Effector memory CD8-positive, alpha-beta T cell (primary cell): ENCODE measurements around the gene PPP2R5C.

Source experiments
- ATAC-seq: fragments of 150-1000 bp; cut with Tn5 transposase; replicated peaks from 2 replicates; pipeline ENCODE4 v1.10.0; 2021; ENCODE audit warnings: mild to moderate bottlenecking, moderate library complexity
- DNase-seq, 3 experiments: peaks; one replicate each; pipeline ENCODE4 v3.0.0; 2021
- H3K27ac Mint-ChIP-seq, 2 donors: one replicate each; pipeline ENCODE4 v1.8.0; 2022; ENCODE audit warnings: mild to moderate bottlenecking in 2 of 2, mixed read lengths in 2 of 2, moderate library complexity in 2 of 2
- H3K27me3 Mint-ChIP-seq, 2 donors: one replicate each; pipeline ENCODE4 v1.8.0; 2022; ENCODE audit warnings: mixed read lengths in 2 of 2
- H3K36me3 Mint-ChIP-seq: one replicate; pipeline ENCODE4 v1.8.0; 2022; ENCODE audit warnings: mild to moderate bottlenecking, moderate library complexity, mixed read lengths; ENCODE audit not compliant: insufficient read depth
- H3K4me1 Mint-ChIP-seq, 2 donors: one replicate each; pipeline ENCODE4 v1.8.0; 2022; ENCODE audit warnings: low read depth in 2 of 2, mixed read lengths in 2 of 2
- H3K4me3 Mint-ChIP-seq, 2 donors: one replicate each; pipeline ENCODE4 v1.8.0; 2022; ENCODE audit warnings: mild to moderate bottlenecking in 2 of 2, mixed read lengths in 2 of 2, moderate library complexity in 2 of 2
- H3K9me3 Mint-ChIP-seq, 2 donors: one replicate each; pipeline ENCODE4 v1.8.0; 2022; ENCODE audit warnings: mixed read lengths in 2 of 2

Gene PPP2R5C

GRCh38 chr14:101881426-101881825 is 119.9 kb downstream of the PPP2R5C start:
- Mint-ChIP-seq H3K27me3 (no peaks in the 10 kb centered on the region), H3K27ac (peak overlapping the region; percentile 81 to 90), H3K36me3 (peaks cover 81% of the 10 kb centered on the region), H3K4me1 (peaks cover 43 to 51% of the 10 kb centered on the region in 2 donors), H3K4me3 (no peak overlapping the region), H3K9me3 (no peaks in the 10 kb centered on the region)
- ATAC-seq (no peak), DNase-seq (no peak)

DNA sequence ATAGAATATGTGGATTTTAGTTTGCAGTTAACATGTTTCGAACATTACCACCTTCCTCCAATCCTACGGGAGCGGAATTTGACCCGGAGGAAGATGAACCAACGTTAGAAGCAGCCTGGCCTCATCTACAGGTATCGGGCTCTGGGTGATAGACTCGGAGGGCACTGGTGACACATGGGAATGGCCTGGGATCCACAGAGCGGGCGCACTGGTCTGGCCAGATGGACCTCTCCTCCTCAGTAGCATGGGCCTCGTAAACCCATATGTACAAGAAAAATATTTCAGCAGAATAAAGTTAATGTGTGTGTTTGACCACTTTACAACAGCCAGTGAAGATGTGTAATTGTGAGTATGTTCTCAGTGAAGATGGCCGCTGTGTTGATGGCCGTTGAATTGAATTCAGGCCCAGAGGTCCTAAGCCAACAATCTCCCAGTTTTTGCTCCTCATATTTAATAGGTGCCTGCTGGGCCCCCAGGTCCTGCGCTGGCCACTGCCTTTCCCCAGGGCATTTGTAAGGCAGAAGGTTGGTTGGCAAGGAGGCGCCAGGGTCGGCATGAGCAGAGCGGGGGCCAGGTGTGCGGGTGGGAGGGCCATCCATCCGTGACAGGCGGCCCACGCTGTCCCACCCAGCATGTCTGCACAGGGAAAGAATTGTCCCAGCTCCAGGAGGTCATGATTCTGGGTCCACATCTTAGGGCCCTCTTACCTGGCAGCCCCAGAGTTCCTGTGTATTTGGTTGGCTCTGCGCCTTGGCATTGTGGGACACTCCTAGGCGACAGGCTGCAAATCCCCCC is 120.8 kb downstream of the PPP2R5C start:
- Mint-ChIP-seq H3K9me3 (no peaks in the 10 kb centered on the region), H3K36me3 (peaks cover 82% of the 10 kb centered on the region), H3K27me3 (no peaks in the 10 kb centered on the region), H3K4me3 (no peak overlapping the region), H3K27ac (peak overlapping the region; percentile 51 to 90), H3K4me1 (peaks cover 43 to 48% of the 10 kb centered on the region in 2 donors)
- ATAC-seq: no peak
- no peak for DNase-seq

DNA sequence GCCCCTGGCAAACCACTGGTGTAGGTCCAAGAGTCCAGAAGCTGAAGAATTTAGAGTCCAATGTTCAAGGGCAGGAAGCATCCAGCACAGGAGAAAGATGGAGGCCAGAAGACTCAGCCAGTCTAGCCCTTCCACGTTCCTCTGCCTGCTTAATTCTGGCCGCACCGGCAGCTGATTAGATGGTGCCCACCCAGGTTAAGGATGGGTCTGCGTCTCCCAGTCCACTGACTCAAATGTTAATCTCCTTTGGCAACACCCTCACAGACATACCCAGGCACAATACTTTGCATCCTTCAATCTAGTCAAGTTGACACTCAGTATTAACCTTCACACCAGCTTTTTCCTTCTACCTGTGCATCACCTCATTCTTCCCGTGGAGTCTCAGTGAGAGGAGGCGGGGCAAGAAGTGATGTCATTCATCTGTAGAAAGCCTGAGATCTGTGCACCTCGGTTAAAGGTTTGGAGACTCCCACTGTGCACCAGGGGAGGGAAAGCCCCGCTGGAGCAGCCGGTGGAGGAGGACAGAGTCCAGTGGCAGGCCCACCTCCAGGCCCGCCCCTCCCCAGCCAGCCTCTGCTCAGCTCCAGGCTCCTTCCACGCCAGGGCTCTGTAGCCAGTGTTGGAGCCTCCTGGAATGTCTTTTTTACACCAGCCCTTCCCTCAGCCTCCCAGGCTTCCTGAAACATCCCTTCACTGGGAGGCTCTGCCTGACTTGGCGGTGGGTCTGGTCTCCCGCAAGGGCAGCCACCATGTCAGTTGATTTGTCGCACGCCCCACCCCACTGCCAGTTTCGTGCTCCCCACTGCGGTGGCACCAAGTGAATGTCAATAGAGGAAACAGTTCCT is 122.8 kb downstream of the PPP2R5C start:
- Mint-ChIP-seq H3K36me3 (peaks cover 89% of the 10 kb centered on the region), H3K4me1 (peaks cover 24 to 32% of the 10 kb centered on the region in 2 donors), H3K9me3 (no peaks in the 10 kb centered on the region)

GRCh38 chr14:101884934-101885576 is 123.5 kb downstream of the PPP2R5C start:
- DNase-seq (no peak), ATAC-seq (no peak)
- no peaks in the 10 kb centered on the region for H3K27me3 Mint-ChIP-seq
- no peaks in the 10 kb centered on the region for H3K9me3 Mint-ChIP-seq
- no peak overlapping the region for H3K4me3 Mint-ChIP-seq
- peak overlapping the region in 1 of 2 donors; percentile 51 for H3K27ac Mint-ChIP-seq
- H3K4me1 Mint-ChIP-seq: peaks cover 16 to 24% of the 10 kb centered on the region in 2 donors
- peaks cover 89% of the 10 kb centered on the region for H3K36me3 Mint-ChIP-seq

More for the DNA sequence above, 122.8 kb downstream of the PPP2R5C start:
- ATAC-seq (no peak), DNase-seq (no peak)
- Mint-ChIP-seq H3K27ac (peak overlapping the region; percentile 26 to 73), H3K4me3 (no peak overlapping the region), H3K27me3 (no peaks in the 10 kb centered on the region)

DNA sequence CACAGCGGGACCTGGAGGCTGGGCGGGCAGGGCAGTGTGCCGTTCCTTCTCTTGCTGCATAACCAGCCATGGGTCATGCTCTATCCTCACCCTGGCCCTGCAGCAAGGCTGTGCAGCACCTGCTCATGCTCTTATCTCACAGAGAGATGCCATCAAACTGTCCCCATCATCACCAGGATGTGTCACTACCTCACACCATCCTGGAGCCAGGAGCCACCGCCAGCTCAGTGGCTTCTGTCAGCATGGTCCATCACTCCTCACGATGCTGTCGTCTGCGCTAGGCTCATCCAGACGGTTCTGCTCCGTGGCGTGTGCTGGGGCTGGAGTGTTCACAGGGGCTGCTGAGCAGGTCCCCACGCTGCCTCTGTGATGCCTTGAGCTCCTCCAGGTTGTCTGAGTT is 125.7 kb downstream of the PPP2R5C start:
- no peaks in the 10 kb centered on the region for H3K27me3 Mint-ChIP-seq
- DNase-seq (no peak), ATAC-seq (no peak)
- no peaks in the 10 kb centered on the region for H3K9me3 Mint-ChIP-seq
- peaks cover 2 to 8% of the 10 kb centered on the region in 2 donors for H3K4me1 Mint-ChIP-seq
- no peak overlapping the region for H3K27ac Mint-ChIP-seq
- H3K4me3 Mint-ChIP-seq: no peak overlapping the region
- peaks cover 93% of the 10 kb centered on the region for H3K36me3 Mint-ChIP-seq

- H3K36me3 Mint-ChIP-seq: peaks cover 92% of the 10 kb centered on the region
- H3K4me3 Mint-ChIP-seq: no peak overlapping the region
- H3K4me1 Mint-ChIP-seq: peaks cover 0 to 4% of the 10 kb centered on the region in 2 donors
- DNase-seq (no peak), ATAC-seq (no peak)
- peak overlapping the region in 1 of 2 donors; percentile 38 for H3K27ac Mint-ChIP-seq
- H3K27me3 Mint-ChIP-seq: no peaks in the 10 kb centered on the region
- H3K9me3 Mint-ChIP-seq: no peaks in the 10 kb centered on the region
Observed at GRCh38 chr14:101888182-101888581, 126.7 kb downstream of the PPP2R5C start.

DNA sequence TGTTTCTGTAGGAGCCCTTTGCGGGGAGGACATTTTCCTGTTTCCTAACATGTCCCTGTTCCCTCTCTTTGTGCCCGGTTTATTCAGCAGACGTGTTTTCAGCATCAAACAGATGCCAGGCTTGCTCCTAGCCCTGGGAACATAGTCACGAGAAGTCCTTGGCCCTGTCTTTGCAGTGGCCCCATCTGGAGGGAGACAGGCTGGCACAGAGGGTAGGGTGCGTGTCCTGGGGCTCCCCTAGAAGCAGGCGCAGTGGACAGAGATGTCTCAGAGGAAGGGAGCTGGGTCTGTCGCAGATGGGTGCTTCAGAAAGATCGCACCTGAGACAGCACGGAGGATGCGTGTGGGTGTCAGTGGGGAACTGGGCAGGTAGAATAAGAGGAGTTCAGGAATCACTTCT is 127.9 kb downstream of the PPP2R5C start:
- no peak overlapping the region for H3K4me3 Mint-ChIP-seq
- ATAC-seq (no peak), DNase-seq (no peak)
- no peaks in the 10 kb centered on the region for H3K9me3 Mint-ChIP-seq
- no peaks in the 10 kb centered on the region for H3K27me3 Mint-ChIP-seq
- no peaks in the 10 kb centered on the region for H3K4me1 Mint-ChIP-seq
- H3K27ac Mint-ChIP-seq: peak overlapping the region; percentile 38 to 41
- peaks cover 94% of the 10 kb centered on the region for H3K36me3 Mint-ChIP-seq

DNA sequence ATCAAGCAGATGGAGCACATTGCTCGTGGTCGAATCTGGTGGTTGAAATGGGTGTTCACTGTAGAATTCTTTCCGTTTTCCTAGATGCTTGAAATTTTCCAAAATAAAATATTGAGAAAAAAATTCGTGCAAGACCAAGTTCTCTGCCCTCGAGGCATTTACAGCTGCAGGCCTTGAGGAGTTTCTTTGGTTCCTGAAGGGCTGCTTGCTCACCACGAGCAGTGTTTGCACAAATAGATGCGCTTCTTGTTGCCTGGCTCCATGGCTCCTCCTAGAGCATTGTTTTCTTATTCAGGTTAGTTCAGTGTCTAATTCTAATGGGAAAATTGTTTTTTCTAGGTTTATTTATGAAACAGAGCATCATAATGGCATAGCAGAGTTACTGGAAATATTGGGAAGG is 128.4 kb downstream of the PPP2R5C start:
- H3K4me3 Mint-ChIP-seq: no peak overlapping the region
- H3K4me1 Mint-ChIP-seq: no peaks in the 10 kb centered on the region
- H3K36me3 Mint-ChIP-seq: peaks cover 95% of the 10 kb centered on the region
- ATAC-seq (no peak), DNase-seq (no peak)
- no peaks in the 10 kb centered on the region for H3K9me3 Mint-ChIP-seq
- no peaks in the 10 kb centered on the region for H3K27me3 Mint-ChIP-seq
- H3K27ac Mint-ChIP-seq: peak overlapping the region in 1 of 2 donors; percentile 41

DNA sequence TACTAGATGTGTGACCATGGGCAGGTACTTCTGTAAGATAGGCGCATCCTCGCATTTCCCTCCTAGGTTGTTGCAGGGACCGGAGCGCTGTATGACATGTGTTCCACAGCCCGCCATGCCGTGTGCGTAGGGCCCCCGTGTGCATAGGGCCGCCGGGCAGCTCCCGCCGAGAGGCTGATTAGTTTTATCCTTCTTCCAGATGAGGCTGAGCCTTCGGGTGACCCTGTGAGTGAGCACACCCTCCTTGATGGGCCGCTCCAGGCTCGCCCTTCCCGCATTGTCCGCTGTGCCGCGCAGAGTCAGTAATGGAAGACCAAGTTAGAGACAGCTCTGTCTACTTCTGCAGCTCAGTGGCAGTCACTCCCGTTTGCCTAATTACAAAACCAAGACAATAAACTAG is 130.0 kb downstream of the PPP2R5C start:
- no peaks in the 10 kb centered on the region for H3K27me3 Mint-ChIP-seq
- H3K36me3 Mint-ChIP-seq: peaks cover 95% of the 10 kb centered on the region
- DNase-seq: no peak
- ATAC-seq: no peak
- no peak overlapping the region for H3K4me3 Mint-ChIP-seq
- peak overlapping the region; percentile 26 to 35 for H3K27ac Mint-ChIP-seq
- H3K9me3 Mint-ChIP-seq: no peaks in the 10 kb centered on the region
- H3K4me1 Mint-ChIP-seq: peaks cover 0 to 3% of the 10 kb centered on the region in 2 donors

DNA sequence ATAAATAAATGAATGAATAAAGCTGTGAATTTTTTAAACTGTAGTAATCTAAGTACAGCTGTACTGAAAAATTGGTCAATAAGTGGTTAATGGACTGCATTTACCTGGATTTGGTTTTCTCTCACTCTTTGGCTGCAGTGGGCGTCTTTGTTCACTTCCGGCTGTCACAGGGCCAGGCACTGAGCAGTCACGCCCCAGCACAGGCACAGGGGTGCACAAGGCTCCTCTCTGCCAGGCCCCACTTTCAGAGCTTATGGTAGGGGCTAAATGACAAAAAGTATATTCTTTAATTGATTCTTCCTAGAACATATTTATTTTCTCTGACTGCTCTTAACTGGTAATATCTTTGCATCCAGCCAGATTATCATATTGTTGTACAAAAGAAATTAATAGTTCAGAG is 132.2 kb downstream of the PPP2R5C start:
- peak overlapping the region in 1 of 2 donors; percentile 65 for H3K27ac Mint-ChIP-seq
- H3K4me1 Mint-ChIP-seq: peaks cover 0 to 3% of the 10 kb centered on the region in 2 donors
- ATAC-seq (no peak), DNase-seq (no peak)
- no peak overlapping the region for H3K4me3 Mint-ChIP-seq
- peaks cover 97% of the 10 kb centered on the region for H3K36me3 Mint-ChIP-seq
- no peaks in the 10 kb centered on the region for H3K27me3 Mint-ChIP-seq
- no peaks in the 10 kb centered on the region for H3K9me3 Mint-ChIP-seq

DNA sequence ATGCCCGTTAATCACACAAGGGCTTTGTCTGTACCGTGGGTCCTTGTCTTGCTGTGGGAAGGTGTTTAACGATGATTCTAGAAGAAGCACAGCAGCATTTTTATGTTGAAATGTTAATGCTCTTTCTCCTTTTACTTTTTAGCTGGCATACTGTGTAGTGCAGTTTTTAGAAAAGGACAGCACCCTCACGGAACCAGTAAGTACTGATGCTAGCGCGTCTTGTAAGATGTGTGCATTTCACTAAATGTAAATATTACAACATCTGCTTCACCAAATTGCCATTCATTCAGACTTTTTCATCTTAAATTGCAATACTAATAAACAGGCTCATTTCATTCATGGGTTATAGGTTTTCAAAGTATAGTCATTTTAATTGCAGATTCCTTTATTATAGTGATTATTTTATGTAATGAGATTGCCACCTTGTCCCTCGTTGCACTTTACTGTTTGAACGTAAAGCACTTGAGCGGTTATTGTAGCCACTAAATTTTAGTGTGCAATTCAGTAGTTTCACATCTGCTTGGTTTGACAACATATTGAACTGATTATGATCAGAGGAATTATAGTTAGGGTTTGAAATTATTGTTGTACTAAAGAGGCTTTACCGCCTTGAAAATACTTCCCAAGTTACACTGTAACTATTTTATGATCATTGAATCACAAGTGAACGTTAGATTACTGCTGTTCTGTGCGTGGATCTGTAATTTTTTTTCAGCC is 133.0 kb downstream of the PPP2R5C start:
- ATAC-seq: no peak
- DNase-seq: no peak
- Mint-ChIP-seq H3K4me1 (peaks cover 0 to 3% of the 10 kb centered on the region in 2 donors), H3K4me3 (no peak overlapping the region), H3K27ac (no peak overlapping the region), H3K27me3 (no peaks in the 10 kb centered on the region), H3K9me3 (no peaks in the 10 kb centered on the region), H3K36me3 (peaks cover 97% of the 10 kb centered on the region)

DNA sequence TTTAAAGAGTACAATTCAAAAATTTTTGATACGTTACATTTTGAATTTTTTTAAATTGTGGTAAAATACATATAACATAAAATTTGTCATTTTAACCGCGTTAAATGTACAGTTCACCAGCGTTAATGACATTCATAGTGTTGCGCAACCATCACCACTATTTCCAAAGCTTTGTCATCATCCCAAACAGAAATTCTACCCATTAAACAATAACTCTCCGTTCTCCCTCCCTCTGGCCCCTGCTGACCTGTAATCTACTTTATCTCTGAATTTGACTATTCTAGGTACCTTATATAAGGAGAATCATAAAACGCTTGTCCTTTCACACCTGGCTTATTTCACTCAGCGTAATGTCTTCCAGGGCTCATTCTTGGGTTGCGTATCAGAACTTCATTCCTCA is 133.7 kb downstream of the PPP2R5C start:
- H3K27ac Mint-ChIP-seq: peak overlapping the region in 1 of 2 donors; percentile 73
- H3K27me3 Mint-ChIP-seq: no peaks in the 10 kb centered on the region
- H3K4me1 Mint-ChIP-seq: peaks cover 0 to 3% of the 10 kb centered on the region in 2 donors
- no peak for ATAC-seq
- peaks cover 97% of the 10 kb centered on the region for H3K36me3 Mint-ChIP-seq
- DNase-seq: no peak
- H3K4me3 Mint-ChIP-seq: no peak overlapping the region
- no peaks in the 10 kb centered on the region for H3K9me3 Mint-ChIP-seq

- ATAC-seq (no peak), DNase-seq (no peak)
- H3K4me3 Mint-ChIP-seq: no peak overlapping the region
- H3K4me1 Mint-ChIP-seq: peaks cover 0 to 3% of the 10 kb centered on the region in 2 donors
- no peaks in the 10 kb centered on the region for H3K27me3 Mint-ChIP-seq
- peak overlapping the region; percentile 39 to 82 for H3K27ac Mint-ChIP-seq
- peaks cover 99% of the 10 kb centered on the region for H3K36me3 Mint-ChIP-seq
- H3K9me3 Mint-ChIP-seq: no peaks in the 10 kb centered on the region
Observed at GRCh38 chr14:101897326-101897725, 135.8 kb downstream of the PPP2R5C start.
